GM12873 (cell line): ENCODE measurements around the gene TIMM9.

Experiments used
- TF ChIP-seq, protein P1 (sequence below): IDR thresholded peaks from 2 replicates; pipeline ENCODE4 v1.5.1; 2012; ENCODE audit warnings: low read depth, mild to moderate bottlenecking, moderate library complexity, low read length, control low read depth; ENCODE audit not compliant: insufficient read depth; ENCODE audit errors: missing control alignments

Gene TIMM9

GRCh38 chr14:58427281-58428117 lies at the start of gene TIMM9, which contains the start of gene KIAA0586:
TIMM9 (minus strand) TSS chr14:58427531; CDS start chr14:58411945, 15,586 bp downstream.
KIAA0586 (plus strand) TSS chr14:58427719; CDS start chr14:58428265, 546 bp downstream.
- TF ChIP-seq, protein P1, sequence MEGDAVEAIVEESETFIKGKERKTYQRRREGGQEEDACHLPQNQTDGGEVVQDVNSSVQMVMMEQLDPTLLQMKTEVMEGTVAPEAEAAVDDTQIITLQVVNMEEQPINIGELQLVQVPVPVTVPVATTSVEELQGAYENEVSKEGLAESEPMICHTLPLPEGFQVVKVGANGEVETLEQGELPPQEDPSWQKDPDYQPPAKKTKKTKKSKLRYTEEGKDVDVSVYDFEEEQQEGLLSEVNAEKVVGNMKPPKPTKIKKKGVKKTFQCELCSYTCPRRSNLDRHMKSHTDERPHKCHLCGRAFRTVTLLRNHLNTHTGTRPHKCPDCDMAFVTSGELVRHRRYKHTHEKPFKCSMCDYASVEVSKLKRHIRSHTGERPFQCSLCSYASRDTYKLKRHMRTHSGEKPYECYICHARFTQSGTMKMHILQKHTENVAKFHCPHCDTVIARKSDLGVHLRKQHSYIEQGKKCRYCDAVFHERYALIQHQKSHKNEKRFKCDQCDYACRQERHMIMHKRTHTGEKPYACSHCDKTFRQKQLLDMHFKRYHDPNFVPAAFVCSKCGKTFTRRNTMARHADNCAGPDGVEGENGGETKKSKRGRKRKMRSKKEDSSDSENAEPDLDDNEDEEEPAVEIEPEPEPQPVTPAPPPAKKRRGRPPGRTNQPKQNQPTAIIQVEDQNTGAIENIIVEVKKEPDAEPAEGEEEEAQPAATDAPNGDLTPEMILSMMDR, result no peak

- TF ChIP-seq, protein P1, result no peak
These were observed 49.0 kb upstream of the TIMM9 start for GRCh38 chr14:58476320-58476719.

DNA sequence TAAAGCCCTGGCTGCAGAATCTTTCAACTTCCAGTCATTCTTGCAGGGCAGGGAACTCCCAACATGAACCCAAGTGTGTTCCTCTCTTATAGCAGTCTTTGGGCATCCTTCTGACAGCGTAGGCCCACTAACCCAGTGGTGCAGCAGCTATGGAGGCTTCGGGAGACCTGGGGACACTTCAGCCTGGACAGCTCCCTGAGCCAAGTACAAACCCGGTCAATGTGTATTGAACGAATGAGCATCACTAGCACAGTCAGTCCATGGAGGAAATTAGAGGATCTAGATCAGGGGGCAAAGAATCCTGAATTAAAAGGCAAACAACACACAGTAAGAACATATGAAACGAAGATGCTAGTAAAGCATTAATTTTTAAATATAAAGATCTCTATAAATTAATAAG lies 42.0 kb upstream of the TIMM9 start:
- TF ChIP-seq, protein P1, result no peak

- TF ChIP-seq, protein P1, result no peak
These were observed 40.2 kb upstream of the TIMM9 start for GRCh38 chr14:58467575-58467974.

DNA sequence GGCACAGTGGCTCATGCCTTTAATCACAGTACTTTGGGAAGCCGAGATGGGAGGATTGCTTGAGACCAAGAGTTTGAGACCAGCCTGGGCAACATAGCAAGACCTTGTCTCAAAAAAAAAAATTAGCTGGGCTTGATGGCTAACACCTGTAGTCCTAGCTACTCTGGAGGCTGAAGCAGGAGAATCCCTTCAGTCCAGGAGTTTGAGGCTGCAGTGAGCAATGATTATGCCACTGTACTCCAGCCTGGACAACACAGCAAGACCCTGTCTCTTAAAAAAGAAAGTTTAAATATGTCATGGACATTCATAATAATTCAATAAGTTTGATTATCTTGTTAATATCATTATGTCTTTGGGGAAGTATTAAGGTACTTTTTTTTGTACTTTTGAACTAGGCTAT lies 39.1 kb upstream of the TIMM9 start:
- TF ChIP-seq, protein P1, result no peak

DNA sequence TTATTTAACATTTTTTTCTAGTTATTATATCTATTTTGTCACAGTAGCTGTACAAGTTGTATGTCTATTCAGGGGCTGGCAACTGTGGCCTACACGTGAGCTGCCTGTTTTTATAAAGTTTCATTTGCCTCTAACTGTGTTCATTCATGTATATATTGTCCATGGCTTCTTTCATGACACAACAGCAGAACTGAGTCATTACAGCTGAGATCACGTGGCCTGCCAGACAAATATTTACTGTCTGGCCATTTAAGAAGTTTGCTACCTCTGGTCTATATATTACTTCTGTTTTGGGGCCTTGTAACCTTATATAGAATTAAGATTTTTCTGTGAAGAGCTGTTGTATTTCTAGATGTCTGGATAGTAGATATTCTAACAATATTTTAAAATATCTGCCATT lies 38.1 kb upstream of the TIMM9 start:
- TF ChIP-seq, protein P1, result no peak

GRCh38 chr14:58464652-58465051 lies 37.3 kb upstream of the TIMM9 start:
- TF ChIP-seq, protein P1, result no peak
